ENCODE measurements around the gene ZMYND11.
"Not testable (repeated sequence)": the region's sequence is repeated elsewhere in the genome, so short reads cannot be mapped to it uniquely, and the experiment has no call there.

ZMYND11 gene

GRCh38 chr10:132946-133898 lies 2.0 kb upstream of the ZMYND11 start:
- DNase-seq (ENCODE audit: low read depth): no peak

GRCh38 chr10:134247-135131 lies 766 bp upstream of the ZMYND11 start:
- peak; percentile 15 for DNase-seq (ENCODE audit: low read depth)

- DNase-seq (ENCODE audit: low read depth): peak; percentile 50
Observed at GRCh38 chr10:135601-136464, 578 bp downstream of the ZMYND11 start.

GRCh38 chr10:136465-136762 lies 1.2 kb downstream of the ZMYND11 start:
- DNase-seq (ENCODE audit: low read depth): no peak

- no peak for DNase-seq (ENCODE audit: low read depth)
Observed at GRCh38 chr10:137031-137430, 1.8 kb downstream of the ZMYND11 start.

GRCh38 chr10:137606-138005 lies 2.4 kb downstream of the ZMYND11 start:
- no peak for DNase-seq (ENCODE audit: low read depth)

- DNase-seq (ENCODE audit: low read depth): no peak
Observed at GRCh38 chr10:142371-142770, 7.1 kb downstream of the ZMYND11 start.

- no peak for DNase-seq (ENCODE audit: low read depth)
Observed at GRCh38 chr10:152915-153314, 17.7 kb downstream of the ZMYND11 start.

GRCh38 chr10:154348-154747 lies 19.1 kb downstream of the ZMYND11 start:
- DNase-seq (ENCODE audit: low read depth): no peak

GRCh38 chr10:167383-167782 lies 32.1 kb downstream of the ZMYND11 start:
- no peak for DNase-seq (ENCODE audit: low read depth)

- no peak for DNase-seq (ENCODE audit: low read depth)
Observed at GRCh38 chr10:173741-174140, 38.5 kb downstream of the ZMYND11 start.

GRCh38 chr10:176677-177076 lies 41.4 kb downstream of the ZMYND11 start:
- DNase-seq (ENCODE audit: low read depth): no peak

GRCh38 chr10:178208-178607 lies 43.0 kb downstream of the ZMYND11 start:
- no peak for DNase-seq (ENCODE audit: low read depth)

GRCh38 chr10:178723-179122 lies 43.5 kb downstream of the ZMYND11 start:
- DNase-seq (ENCODE audit: low read depth): no peak

- DNase-seq (ENCODE audit: low read depth): no peak
Observed at GRCh38 chr10:182441-183201, 47.4 kb downstream of the ZMYND11 start.

- DNase-seq (ENCODE audit: low read depth): no peak
Observed at GRCh38 chr10:184174-184573, 48.9 kb downstream of the ZMYND11 start.

GRCh38 chr10:184911-185310 lies 49.7 kb downstream of the ZMYND11 start:
- no peak for DNase-seq (ENCODE audit: low read depth)

GRCh38 chr10:185571-185970 lies 50.3 kb downstream of the ZMYND11 start:
- not testable (repeated sequence) for DNase-seq (ENCODE audit: low read depth)

GRCh38 chr10:186911-187310 lies 51.7 kb downstream of the ZMYND11 start:
- no peak for DNase-seq (ENCODE audit: low read depth)

GRCh38 chr10:188546-188945 lies 53.3 kb downstream of the ZMYND11 start:
- DNase-seq (ENCODE audit: low read depth): no peak

GRCh38 chr10:190216-190615 lies 55.0 kb downstream of the ZMYND11 start:
- DNase-seq (ENCODE audit: low read depth): no peak
